GM13976 (cell line): ENCODE data around the gene DPF3.

Experiments
- DNase-seq: peaks from one replicate; pipeline ENCODE4 v3.0.0; 2012; ENCODE audit warnings: low spot score
- in situ Hi-C: fragments of 300-500 bp; cut with MboI; formaldehyde crosslinking; loops from one replicate; pipeline ENCODE4 v1.12.0; 2022; ENCODE audit warnings: low sequenced_read_pairs, mixed read lengths, inconsistent platforms; ENCODE audit not compliant: unreplicated experiment
- TF ChIP-seq, protein P1 (sequence below): IDR thresholded peaks from 2 replicates; pipeline ENCODE4 v1.5.1; 2012; ENCODE audit warnings: borderline replicate concordance, mild to moderate bottlenecking; ENCODE audit not compliant: insufficient read depth; ENCODE audit errors: extremely low read depth, missing control alignments, control extremely low read depth

The DPF3 gene

DNA sequence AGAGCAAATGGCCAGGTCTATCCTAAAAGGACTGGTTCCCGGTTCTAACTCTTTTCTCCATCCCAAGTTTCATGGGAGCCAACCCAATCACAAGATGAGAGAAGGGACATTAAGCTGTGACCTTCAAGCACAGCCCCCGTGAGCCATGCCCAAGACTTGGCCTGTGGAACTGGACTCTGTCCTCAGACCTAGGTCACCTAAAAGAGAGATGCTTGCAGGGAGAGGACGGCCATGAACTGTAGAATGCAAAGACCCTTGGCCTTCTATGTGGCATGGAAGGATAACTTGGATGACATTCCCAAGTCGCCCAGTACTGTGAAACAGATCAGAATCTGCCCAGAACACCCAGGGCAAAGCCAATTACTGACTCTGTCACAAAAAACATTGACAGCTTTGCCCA lies 263.5 kb downstream of the DPF3 start:
- TF ChIP-seq, protein P1, sequence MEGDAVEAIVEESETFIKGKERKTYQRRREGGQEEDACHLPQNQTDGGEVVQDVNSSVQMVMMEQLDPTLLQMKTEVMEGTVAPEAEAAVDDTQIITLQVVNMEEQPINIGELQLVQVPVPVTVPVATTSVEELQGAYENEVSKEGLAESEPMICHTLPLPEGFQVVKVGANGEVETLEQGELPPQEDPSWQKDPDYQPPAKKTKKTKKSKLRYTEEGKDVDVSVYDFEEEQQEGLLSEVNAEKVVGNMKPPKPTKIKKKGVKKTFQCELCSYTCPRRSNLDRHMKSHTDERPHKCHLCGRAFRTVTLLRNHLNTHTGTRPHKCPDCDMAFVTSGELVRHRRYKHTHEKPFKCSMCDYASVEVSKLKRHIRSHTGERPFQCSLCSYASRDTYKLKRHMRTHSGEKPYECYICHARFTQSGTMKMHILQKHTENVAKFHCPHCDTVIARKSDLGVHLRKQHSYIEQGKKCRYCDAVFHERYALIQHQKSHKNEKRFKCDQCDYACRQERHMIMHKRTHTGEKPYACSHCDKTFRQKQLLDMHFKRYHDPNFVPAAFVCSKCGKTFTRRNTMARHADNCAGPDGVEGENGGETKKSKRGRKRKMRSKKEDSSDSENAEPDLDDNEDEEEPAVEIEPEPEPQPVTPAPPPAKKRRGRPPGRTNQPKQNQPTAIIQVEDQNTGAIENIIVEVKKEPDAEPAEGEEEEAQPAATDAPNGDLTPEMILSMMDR, result no peak
- DNase-seq, result no peak
- in situ Hi-C loops, result no loop called here

DNA sequence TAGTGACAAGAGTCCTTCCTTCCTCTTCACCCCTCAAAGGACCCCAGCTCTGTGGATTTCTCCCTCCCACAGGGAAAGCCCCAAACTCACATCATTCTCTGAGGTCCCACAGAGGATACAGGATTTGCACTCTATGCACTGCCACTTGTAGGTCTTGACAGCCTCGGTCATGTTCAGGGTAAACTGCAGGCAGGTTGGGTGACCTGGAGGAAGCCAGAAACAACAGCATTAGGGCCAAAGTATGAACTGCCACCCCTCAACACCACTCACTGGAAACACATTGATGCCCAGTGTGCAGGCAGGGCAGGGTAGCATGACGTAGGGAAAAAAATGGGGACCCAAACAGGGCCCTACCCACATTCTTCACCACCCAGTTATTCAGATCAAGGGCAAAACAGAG lies 264.4 kb downstream of the DPF3 start:
- DNase-seq, result no peak
- TF ChIP-seq, protein P1, result no peak
- in situ Hi-C loops, result no loop called here

DNA sequence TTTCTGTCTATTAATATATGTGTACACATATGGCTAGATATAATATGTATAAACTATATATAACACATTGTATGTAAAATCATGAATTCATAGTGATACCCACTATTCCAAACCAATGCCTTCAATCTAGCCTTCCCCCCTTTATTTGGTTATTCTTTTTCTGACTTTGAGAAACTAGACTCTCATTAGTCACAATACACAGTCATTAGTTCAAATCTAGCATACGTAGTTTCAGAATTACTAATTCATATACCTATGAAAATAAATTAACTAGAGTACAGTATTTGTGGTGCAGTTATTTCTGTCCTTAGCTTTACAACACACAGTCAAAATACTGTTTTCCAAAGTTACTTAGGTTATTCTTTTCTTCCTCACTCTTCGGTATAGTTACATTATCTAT lies 268.2 kb downstream of the DPF3 start:
- in situ Hi-C loops, result no loop called here
- TF ChIP-seq, protein P1, result no peak
- DNase-seq, result peak; percentile 45

DNA sequence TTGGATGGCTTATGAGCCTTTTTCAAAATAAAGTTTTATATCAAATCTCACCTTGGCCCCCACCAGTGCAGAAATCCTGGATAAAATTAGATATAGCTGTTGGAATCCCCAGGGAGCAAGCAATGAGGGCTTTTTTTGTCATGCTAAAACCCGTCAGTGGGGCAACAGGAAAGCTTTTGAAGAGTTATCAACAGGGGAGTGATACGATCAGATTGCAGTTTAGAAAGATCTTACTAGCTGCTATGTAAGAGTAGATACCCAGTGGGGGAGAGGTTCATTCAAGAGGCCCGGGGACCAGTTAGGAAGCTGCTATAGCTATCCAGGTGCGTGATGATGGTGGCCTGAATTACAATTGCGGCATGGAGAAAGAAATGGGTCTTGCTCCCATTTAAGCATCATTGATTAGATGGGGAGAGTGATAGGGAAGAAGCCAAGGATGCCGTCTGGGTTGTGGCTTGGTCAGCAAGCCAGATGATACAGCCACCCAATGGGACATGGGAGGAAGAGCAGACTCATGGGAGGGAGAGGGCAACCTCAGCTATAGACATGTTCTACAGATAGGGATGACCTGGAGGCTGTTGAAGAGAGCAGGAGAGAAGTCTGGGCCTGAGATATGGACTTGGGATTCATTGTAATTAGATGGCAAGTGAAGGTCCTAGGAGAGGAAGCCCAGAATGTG lies 272.4 kb downstream of the DPF3 start:
- TF ChIP-seq, protein P1, result no peak
- in situ Hi-C loops, result no loop called here
- DNase-seq, result no peak

DNA sequence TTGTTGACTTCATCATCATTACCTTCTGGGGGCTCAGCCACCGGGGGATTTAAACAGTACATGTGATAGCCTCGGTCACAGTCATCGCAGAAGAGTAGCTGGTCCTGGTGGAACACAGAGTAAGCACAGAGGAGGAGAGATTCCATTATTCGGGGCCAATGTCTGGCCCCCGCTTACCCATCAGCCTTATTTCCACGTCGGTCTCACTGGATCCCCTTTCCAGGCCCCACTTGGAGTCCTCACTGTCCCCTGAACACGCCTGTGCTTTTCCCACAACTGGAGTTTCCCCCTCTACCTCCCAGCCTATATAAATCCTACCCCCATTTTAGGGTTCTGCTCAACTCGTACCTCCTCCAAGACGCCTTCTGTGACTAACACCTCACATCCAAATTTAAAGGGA lies 274.0 kb downstream of the DPF3 start:
- TF ChIP-seq, protein P1, result no peak
- no peak for DNase-seq
- in situ Hi-C loops, result no loop called here

DNA sequence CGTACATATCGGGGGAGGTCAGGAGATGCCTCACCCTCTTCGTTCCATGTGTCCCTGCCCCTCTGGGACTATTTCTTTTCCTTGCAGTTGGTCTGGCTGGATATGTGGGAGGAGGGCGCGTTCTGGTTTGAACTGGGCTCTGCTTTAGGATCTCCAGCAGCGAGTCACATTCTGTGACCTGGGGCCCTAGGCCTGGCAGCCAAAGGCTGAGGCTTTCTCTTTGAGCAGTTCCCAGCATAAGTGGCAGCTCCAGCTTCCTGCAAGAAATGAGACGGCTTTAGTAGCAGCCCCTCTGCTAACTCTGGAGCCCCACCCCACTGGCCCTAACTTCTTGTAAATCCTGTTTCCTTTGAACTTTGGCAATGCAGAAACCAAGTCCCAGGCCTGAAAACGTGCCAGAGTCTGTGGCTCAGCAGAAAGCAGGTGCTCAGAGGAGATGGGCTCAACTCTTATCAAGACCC lies 274.8 kb downstream of the DPF3 start:
- TF ChIP-seq, protein P1, result no peak
- DNase-seq, result no peak
- in situ Hi-C loops, result no loop called here
